Karpas-422 (cell line): ENCODE results near the gene MYCN. TPM values are rescaled to one million over a fixed set of nuclear protein-coding genes. Genes with fewer than 3 reads are reported as not detected.
"Not testable (repeated sequence)": the region's sequence is repeated elsewhere in the genome, so short reads cannot be mapped to it uniquely, and the experiment has no call there.

ENCODE experiments used
- DNase-seq: peaks from one replicate; pipeline ENCODE4 v3.0.0-alpha.2; 2015
- H2AFZ ChIP-seq: fragments of 200-600 bp; sonication (generic); 2 replicates; pipeline ENCODE4 v1.6.1; 2014; ENCODE audit warnings: antibody characterized with exemption, low read length, mixed read lengths
- H3K27ac ChIP-seq: fragments of 200-600 bp; sonication (generic); 2 replicates; pipeline ENCODE4 v1.5.1; 2014; ENCODE audit warnings: mild to moderate bottlenecking, low read length, moderate library complexity
- H3K27me3 ChIP-seq: fragments of 200-600 bp; sonication (generic); 2 replicates; pipeline ENCODE4 v1.6.1; 2014; ENCODE audit warnings: low read length, mixed read lengths
- H3K36me3 ChIP-seq: fragments of 200-600 bp; sonication (generic); 2 replicates; pipeline ENCODE4 v1.6.1; 2014; ENCODE audit warnings: low read length, mixed read lengths; ENCODE audit not compliant: insufficient read depth
- H3K4me1 ChIP-seq: fragments of 200-600 bp; sonication (generic); 2 replicates; pipeline ENCODE4 v1.6.1; 2014; ENCODE audit warnings: mild to moderate bottlenecking, low read length, mixed read lengths
- H3K4me2 ChIP-seq: fragments of 200-600 bp; sonication (generic); 2 replicates; pipeline ENCODE4 v1.6.1; 2014; ENCODE audit warnings: low read length, low read depth, mild to moderate bottlenecking; ENCODE audit not compliant: poor library complexity, severe bottlenecking
- H3K4me3 ChIP-seq: fragments of 200-600 bp; sonication (generic); 2 replicates; pipeline ENCODE4 v1.5.1; 2014; ENCODE audit warnings: mild to moderate bottlenecking, antibody characterized with exemption, low read length, mixed read lengths
- H3K79me2 ChIP-seq: fragments of 200-600 bp; sonication (generic); 2 replicates; pipeline ENCODE4 v1.6.1; 2014; ENCODE audit warnings: mild to moderate bottlenecking, low read length, mixed read lengths
- H3K9ac ChIP-seq: fragments of 200-600 bp; sonication (generic); 2 replicates; pipeline ENCODE4 v1.6.0; 2014; ENCODE audit warnings: low read length
- H3K9me2 ChIP-seq: fragments of 200-600 bp; sonication (generic), shearing (Covaris generic); replicated peaks from 2 replicates; pipeline ENCODE4 v1.6.0; 2014; ENCODE audit warnings: mild to moderate bottlenecking, low read length, moderate library complexity; ENCODE audit not compliant: insufficient read depth
- H3K9me3 ChIP-seq: fragments of 300-700, 200-600 bp; sonication (generic); 2 replicates; pipeline ENCODE4 v1.6.1; 2014; ENCODE audit warnings: low read length, mixed read lengths
- H4K20me1 ChIP-seq: fragments of 200-600 bp; sonication (generic); 2 replicates; pipeline ENCODE4 v1.6.1; 2014; ENCODE audit warnings: mild to moderate bottlenecking, antibody characterized with exemption, low read length, low read depth; ENCODE audit not compliant: insufficient read depth
- total RNA-seq: library from RNA; depleted of rRNA; stranded (reverse); fragments of >200 nt; shearing (Covaris generic); gene quantifications from 2 replicates; pipeline ENCODE4 v1.2.3, GENCODE V29; 2014; ENCODE audit warnings: low replicate concordance

MYCN gene
- total RNA-seq, 1 experiment from 2014 or later = not detected

DNA sequence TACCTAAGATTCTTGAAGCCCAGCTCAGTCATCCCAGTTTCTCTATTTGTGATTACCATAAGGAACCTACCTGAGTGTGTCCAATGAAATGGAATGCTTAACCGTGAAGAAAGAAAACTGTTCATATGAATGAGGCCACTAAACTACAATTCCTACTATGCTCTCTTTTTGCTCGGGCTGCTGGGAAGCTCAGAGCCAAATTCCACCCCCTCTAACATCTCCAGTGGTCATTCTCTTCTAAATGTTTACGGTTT is 8.3 kb downstream of the MYCN start:
- Histone ChIP-seq H3K4me3 (no peak overlapping the region), H3K36me3 (no peaks in the 10 kb centered on the region), H3K9me2 (no peaks in the 10 kb centered on the region), H3K27me3 (no peaks in the 10 kb centered on the region), H3K4me1 (no peaks in the 10 kb centered on the region), H2AFZ (no peak overlapping the region), H3K9ac (no peak overlapping the region), H3K27ac (no peak overlapping the region), H3K79me2 (no peaks in the 10 kb centered on the region), H3K4me2 (no peak overlapping the region), H3K9me3 (no peaks in the 10 kb centered on the region), H4K20me1 (no peaks in the 10 kb centered on the region)
- DNase-seq = no peak

DNA sequence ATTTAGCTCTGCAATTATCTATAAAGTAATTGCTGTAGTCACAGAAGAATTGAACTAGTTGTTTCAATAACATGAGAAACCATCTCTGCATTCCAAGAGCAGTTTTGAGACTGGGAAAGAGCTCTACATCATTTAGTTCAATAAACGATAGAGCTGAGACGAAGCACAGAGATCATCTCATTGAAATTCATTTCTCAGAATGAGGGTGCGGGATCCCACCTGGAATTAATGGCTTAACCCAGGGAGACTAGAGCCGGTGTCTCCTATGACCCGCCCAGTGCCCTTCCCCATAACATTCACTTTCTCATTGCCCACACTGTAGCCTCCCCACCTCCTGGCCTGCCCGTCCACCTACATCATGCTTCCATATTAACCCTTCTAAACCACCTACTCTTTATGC is 8.8 kb downstream of the MYCN start:
- Histone ChIP-seq H3K4me2 (no peak overlapping the region), H3K9ac (no peak overlapping the region), H3K4me3 (no peak overlapping the region), H3K36me3 (no peaks in the 10 kb centered on the region), H3K4me1 (no peaks in the 10 kb centered on the region), H2AFZ (no peak overlapping the region), H3K27me3 (no peaks in the 10 kb centered on the region), H3K79me2 (no peaks in the 10 kb centered on the region), H3K27ac (no peak overlapping the region), H3K9me2 (no peaks in the 10 kb centered on the region), H4K20me1 (no peaks in the 10 kb centered on the region), H3K9me3 (no peaks in the 10 kb centered on the region)
- no peak for DNase-seq

GRCh38 chr2:15949551-15949950 is 9.2 kb downstream of the MYCN start:
- Histone ChIP-seq H2AFZ (no peak overlapping the region), H3K9ac (no peak overlapping the region), H3K4me3 (no peak overlapping the region), H3K4me1 (no peaks in the 10 kb centered on the region), H3K79me2 (no peaks in the 10 kb centered on the region), H3K9me2 (no peaks in the 10 kb centered on the region), H3K4me2 (no peak overlapping the region), H3K36me3 (no peaks in the 10 kb centered on the region), H3K27me3 (no peaks in the 10 kb centered on the region), H3K9me3 (no peaks in the 10 kb centered on the region), H4K20me1 (no peaks in the 10 kb centered on the region), H3K27ac (no peak overlapping the region)
- no peak for DNase-seq

- Histone ChIP-seq H3K79me2 (no peaks in the 10 kb centered on the region), H2AFZ (no peak overlapping the region), H3K4me3 (no peak overlapping the region), H3K4me1 (no peaks in the 10 kb centered on the region), H3K27me3 (no peaks in the 10 kb centered on the region), H4K20me1 (no peaks in the 10 kb centered on the region), H3K9me3 (no peaks in the 10 kb centered on the region), H3K4me2 (no peak overlapping the region), H3K9me2 (no peaks in the 10 kb centered on the region), H3K9ac (no peak overlapping the region), H3K27ac (no peak overlapping the region), H3K36me3 (no peaks in the 10 kb centered on the region)
- DNase-seq = no peak
These were observed 10.0 kb downstream of the MYCN start for GRCh38 chr2:15950088-15950952.

GRCh38 chr2:15951936-15952335 is 11.6 kb downstream of the MYCN start:
- H3K27me3 ChIP-seq, H3K4me3 ChIP-seq, H3K36me3 ChIP-seq, H4K20me1 ChIP-seq, H3K9ac ChIP-seq, H3K9me2 ChIP-seq, DNase-seq, H3K4me1 ChIP-seq, H3K4me2 ChIP-seq, H3K79me2 ChIP-seq, H3K9me3 ChIP-seq, H2AFZ ChIP-seq, H3K27ac ChIP-seq: not testable (repeated sequence)

DNA sequence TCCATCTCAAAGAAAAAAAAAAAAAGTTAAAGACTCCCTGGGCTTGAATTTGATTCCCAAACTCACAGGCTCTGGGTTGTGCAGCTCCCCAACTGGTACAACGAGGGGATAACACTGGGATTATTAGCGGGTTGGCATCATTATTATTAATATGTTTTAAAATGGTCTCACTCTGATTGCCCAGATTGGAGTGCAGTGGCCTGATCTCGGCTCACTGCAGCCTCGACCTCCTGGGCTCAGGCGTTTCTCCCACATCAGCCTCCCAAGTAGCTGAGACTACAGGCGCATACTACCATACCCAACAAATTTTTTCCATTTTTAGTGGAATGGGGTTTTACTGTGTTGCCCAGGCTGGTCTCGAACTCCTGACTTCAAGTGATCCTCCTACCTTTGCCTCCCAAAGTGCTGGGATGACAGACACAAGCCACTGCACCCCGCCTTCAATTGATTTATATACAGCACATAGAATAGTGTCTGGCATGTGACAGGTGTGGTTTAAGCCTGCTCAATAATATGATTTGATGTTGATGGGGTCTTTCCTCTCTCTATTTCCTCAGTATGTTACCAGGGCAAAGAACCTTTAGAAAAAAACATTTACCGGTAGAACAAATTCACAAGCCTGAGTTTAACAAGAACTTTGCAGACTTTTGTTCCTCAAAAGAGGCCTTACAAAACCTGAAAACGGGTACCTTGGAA is 12.2 kb downstream of the MYCN start:
- H3K4me3 ChIP-seq = no peak overlapping the region
- no peaks in the 10 kb centered on the region for H3K36me3 ChIP-seq
- H3K9me2 ChIP-seq = no peaks in the 10 kb centered on the region
- H4K20me1 ChIP-seq = no peaks in the 10 kb centered on the region
- H3K4me1 ChIP-seq = no peaks in the 10 kb centered on the region
- H3K79me2 ChIP-seq = no peaks in the 10 kb centered on the region
- H2AFZ ChIP-seq = no peak overlapping the region
- H3K9ac ChIP-seq = no peak overlapping the region
- no peak overlapping the region for H3K27ac ChIP-seq
- no peak for DNase-seq
- H3K4me2 ChIP-seq = no peak overlapping the region
- H3K9me3 ChIP-seq = no peaks in the 10 kb centered on the region
- no peaks in the 10 kb centered on the region for H3K27me3 ChIP-seq

GRCh38 chr2:15953147-15953630 is 12.8 kb downstream of the MYCN start:
- Histone ChIP-seq H3K9me2 (no peaks in the 10 kb centered on the region), H4K20me1 (no peaks in the 10 kb centered on the region), H3K4me2 (no peak overlapping the region), H3K27me3 (no peaks in the 10 kb centered on the region), H3K9ac (no peak overlapping the region), H3K9me3 (no peaks in the 10 kb centered on the region), H3K4me1 (no peaks in the 10 kb centered on the region), H3K79me2 (no peaks in the 10 kb centered on the region), H2AFZ (no peak overlapping the region), H3K36me3 (no peaks in the 10 kb centered on the region), H3K4me3 (no peak overlapping the region), H3K27ac (no peak overlapping the region)
- no peak for DNase-seq

GRCh38 chr2:15953891-15954680 is 13.7 kb downstream of the MYCN start:
- Histone ChIP-seq H3K9ac (no peak overlapping the region), H3K4me2 (no peak overlapping the region), H3K27me3 (no peaks in the 10 kb centered on the region), H3K36me3 (no peaks in the 10 kb centered on the region), H3K4me1 (no peaks in the 10 kb centered on the region), H3K9me3 (no peaks in the 10 kb centered on the region), H3K79me2 (no peaks in the 10 kb centered on the region), H4K20me1 (no peaks in the 10 kb centered on the region), H3K27ac (no peak overlapping the region), H3K4me3 (no peak overlapping the region), H2AFZ (no peak overlapping the region), H3K9me2 (no peaks in the 10 kb centered on the region)
- DNase-seq = no peak
